ENCODE measurements around the gene GALNT17.

- TF ChIP-seq CTCF (IDR thresholded peaks at IDR 0.05) (no peak), POLR2A (IDR thresholded peaks at IDR 0.05) (no peak)
Measured at GRCh38 chr7:71182438-71182935, 50.5 kb downstream of the GALNT17 start.
